GM06990 (cell line): ENCODE data around the gene ENO1.
"Not testable (repeated sequence)": the region's sequence is repeated elsewhere in the genome, so short reads cannot be mapped to it uniquely, and the experiment has no call there.

Experiments
- DNase-seq: peaks from one replicate; pipeline ENCODE4 v3.0.0-alpha.2; 2011; ENCODE audit not compliant: insufficient read length; ENCODE audit errors: extremely low read depth
- H3K27me3 ChIP-seq: replicated peaks from 2 replicates; pipeline ENCODE4 v1.6.0; 2011; ENCODE audit warnings: low read length; ENCODE audit not compliant: control insufficient read depth, insufficient read depth
- H3K36me3 ChIP-seq: 2 replicates; pipeline ENCODE4 v1.5.1; 2011; ENCODE audit warnings: low read length; ENCODE audit not compliant: control insufficient read depth, insufficient read depth
- H3K4me3 ChIP-seq: replicated peaks from 2 replicates; pipeline ENCODE4 v1.5.1; 2011; ENCODE audit warnings: low read depth, mild to moderate bottlenecking, control low read depth, low read length
- CTCF ChIP-seq: IDR thresholded peaks from 2 replicates; pipeline ENCODE4 v1.5.1; 2011; ENCODE audit warnings: low read length, control low read depth, mild to moderate bottlenecking, inconsistent platforms; ENCODE audit not compliant: insufficient read depth, poor library complexity, severe bottlenecking

ENO1 gene

GRCh38 chr1:8823295-8823664 lies 55.2 kb downstream of the ENO1 start:
- no peak for TF ChIP-seq CTCF
- Histone ChIP-seq H3K36me3 (no peaks in the 10 kb centered on the region), H3K4me3 (no peak overlapping the region), H3K27me3 (no peaks in the 10 kb centered on the region)
- DNase-seq = no peak

- TF ChIP-seq CTCF = no peak
- Histone ChIP-seq H3K36me3 (no peaks in the 10 kb centered on the region), H3K27me3 (no peaks in the 10 kb centered on the region), H3K4me3 (no peak overlapping the region)
- DNase-seq = no peak
Measured at GRCh38 chr1:8822373-8823294, 55.9 kb downstream of the ENO1 start.

GRCh38 chr1:8821084-8821483 lies 57.4 kb downstream of the ENO1 start:
- DNase-seq = no peak
- H3K36me3 ChIP-seq = no peaks in the 10 kb centered on the region
- no peak overlapping the region for H3K4me3 ChIP-seq
- H3K27me3 ChIP-seq = no peaks in the 10 kb centered on the region
- no peak for TF ChIP-seq CTCF

DNA sequence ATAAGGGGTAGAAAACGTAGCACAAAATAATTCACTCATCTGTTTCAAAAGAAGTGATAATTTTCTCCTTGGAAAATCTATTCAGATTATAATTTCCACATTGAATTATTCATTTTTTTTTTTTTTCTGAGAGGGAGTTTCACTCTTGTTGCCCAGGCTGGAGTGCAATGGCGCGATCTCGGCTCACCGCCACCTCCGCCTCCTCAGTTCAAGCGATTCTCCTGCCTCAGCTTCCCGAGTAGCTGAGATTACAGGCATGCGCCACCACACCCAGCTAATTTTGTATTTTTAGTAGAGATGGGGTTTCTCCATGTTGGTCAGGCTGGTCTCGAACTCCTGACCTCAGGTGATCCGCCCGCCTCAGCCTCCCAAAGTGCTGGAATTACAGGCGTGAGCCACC lies 59.7 kb downstream of the ENO1 start:
- not testable (repeated sequence) for H3K36me3 ChIP-seq, DNase-seq, H3K27me3 ChIP-seq, H3K4me3 ChIP-seq

GRCh38 chr1:8818325-8818775 lies 60.1 kb downstream of the ENO1 start:
- H3K4me3 ChIP-seq = peak overlapping the region; percentile 96
- no peaks in the 10 kb centered on the region for H3K27me3 ChIP-seq
- no peaks in the 10 kb centered on the region for H3K36me3 ChIP-seq
- no peak for TF ChIP-seq CTCF
- DNase-seq = no peak

DNA sequence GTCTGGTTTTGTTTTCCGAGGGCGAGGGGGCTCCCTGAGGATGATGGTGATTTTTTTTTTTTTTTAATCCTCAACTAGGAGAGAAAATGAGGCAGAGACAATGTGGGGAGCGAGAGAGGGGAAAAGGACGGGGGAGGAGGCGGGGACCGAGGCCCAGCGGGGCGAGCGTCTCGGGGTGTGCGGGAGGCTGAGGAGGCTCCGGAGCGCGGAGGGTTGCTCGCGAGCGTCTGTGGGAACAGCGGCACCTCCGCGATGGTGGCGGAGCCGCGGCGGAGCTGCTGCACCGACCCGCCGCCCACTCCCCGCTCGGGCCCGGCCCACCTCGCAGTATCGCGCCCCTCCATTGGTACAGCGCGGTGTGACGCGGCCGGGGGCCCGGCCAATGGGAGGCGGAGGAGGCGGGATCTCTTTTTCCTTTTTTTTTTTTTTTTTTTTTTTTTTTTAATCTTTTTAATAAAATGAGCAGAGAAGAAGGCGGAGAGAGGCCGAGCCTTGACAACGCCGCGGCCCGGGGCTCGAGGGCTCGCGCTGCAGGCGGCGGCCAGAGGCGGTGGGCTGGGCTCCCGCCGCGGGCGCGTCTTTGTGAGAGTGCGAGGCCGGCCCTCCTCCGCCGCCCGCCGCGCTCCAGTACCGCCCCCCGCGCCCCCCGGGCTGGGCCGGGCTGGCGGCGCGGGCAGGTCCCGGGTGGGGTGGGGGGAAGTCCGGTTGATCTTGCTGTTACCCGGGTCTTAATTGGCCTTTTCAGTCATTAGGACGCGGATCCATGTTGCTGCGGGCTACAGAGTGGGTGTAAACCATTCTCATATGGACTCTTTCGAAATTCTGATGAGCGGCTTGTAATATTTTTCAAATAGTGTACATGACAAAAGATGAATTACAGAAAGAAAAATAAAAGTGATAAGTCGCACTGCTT lies 60.8 kb downstream of the ENO1 start, which contains the start of gene RERE:
RERE (minus strand) TSS at position 229 of the 913 bp plus-strand sequence.
- DNase-seq = peak; percentile 97
- H3K4me3 ChIP-seq = peak within 1 kb of the TSS; percentile 96

More for the DNA sequence above, 60.8 kb downstream of the ENO1 start, which contains the start of gene RERE:
- TF ChIP-seq CTCF = no peak
- Histone ChIP-seq H3K36me3 (no peaks in the 10 kb centered on the region), H3K27me3 (no peaks in the 10 kb centered on the region)
